ENCODE measurements around the gene CTNND2.

GRCh38 chr5:11683666-11684065 lies 220.6 kb downstream of the CTNND2 start:
- TF ChIP-seq CTCF (IDR thresholded peaks at IDR 0.05) (no peak), GABPA (IDR thresholded peaks at IDR 0.05; ENCODE audit: low read depth) (no peak), FOSL2 (IDR thresholded peaks at IDR 0.05; ENCODE audit: borderline replicate concordance, low read depth) (no peak), YY1 (IDR thresholded peaks at IDR 0.05; ENCODE audit: low read depth) (no peak), SMC3 (IDR thresholded peaks at IDR 0.05; ENCODE audit: low read depth, low read length) (no peak), ZBTB33 (IDR thresholded peaks at IDR 0.05; ENCODE audit: borderline replicate concordance, low read depth) (no peak)

Measured in SK-N-SH (cell line).